Neuronal stem cell (in vitro differentiated cells): ENCODE data around the gene AMZ2.
"Not testable (repeated sequence)": the region's sequence is repeated elsewhere in the genome, so short reads cannot be mapped to it uniquely, and the experiment has no call there.

Experiments
- DNase-seq: peaks from one replicate; pipeline ENCODE4 v3.0.0-alpha.2; 2013; ENCODE audit warnings: low spot score
- H2AFZ ChIP-seq: one replicate; pipeline ENCODE4 v1.6.1; 2013; ENCODE audit warnings: mild to moderate bottlenecking, low read length, inconsistent platforms
- H2AK5ac ChIP-seq: 2 replicates; pipeline ENCODE4 v1.6.1; 2013; ENCODE audit warnings: low read depth, mild to moderate bottlenecking, inconsistent platforms, low read length, moderate library complexity, mixed read lengths
- H2BK120ac ChIP-seq: 2 replicates; pipeline ENCODE4 v1.6.1; 2013; ENCODE audit warnings: low read depth, mild to moderate bottlenecking, inconsistent platforms, low read length, moderate library complexity, mixed read lengths
- H2BK12ac ChIP-seq: one replicate; pipeline ENCODE4 v1.6.1; 2013; ENCODE audit warnings: low read length, inconsistent platforms
- H2BK15ac ChIP-seq: 2 replicates; pipeline ENCODE4 v1.6.1; 2013; ENCODE audit warnings: mild to moderate bottlenecking, low read length, inconsistent platforms, mixed read lengths
- H2BK5ac ChIP-seq: one replicate; pipeline ENCODE4 v1.6.1; 2013; ENCODE audit warnings: inconsistent platforms, mild to moderate bottlenecking, low read length, moderate library complexity
- H3K14ac ChIP-seq: one replicate; pipeline ENCODE4 v1.6.1; 2013; ENCODE audit warnings: low read length, inconsistent platforms
- H3K18ac ChIP-seq: 2 replicates; pipeline ENCODE4 v1.6.1; 2013; ENCODE audit warnings: low read length, inconsistent platforms
- H3K23ac ChIP-seq: 2 replicates; pipeline ENCODE4 v1.6.1; 2013; ENCODE audit warnings: low read depth, mild to moderate bottlenecking, mixed read lengths, low read length, inconsistent platforms; ENCODE audit not compliant: poor library complexity
- H3K27ac ChIP-seq: replicated peaks from 3 replicates; pipeline ENCODE4 v1.5.1; 2013; ENCODE audit warnings: low read length, inconsistent platforms
- H3K27me3 ChIP-seq, 3 experiments: 2 replicates each; pipeline ENCODE4 v1.6.1; 2013; ENCODE audit warnings: low read length in 3 of 3, mild to moderate bottlenecking in 2 of 3, inconsistent platforms in 1 of 3, low read depth in 1 of 3, mixed read lengths in 1 of 3, moderate library complexity in 1 of 3; ENCODE audit not compliant: control insufficient read depth in 3 of 3, insufficient read depth in 3 of 3
- H3K36me3 ChIP-seq, 2 donors: replicated peaks in 1 of 2; 2 replicates each; pipeline ENCODE4 v1.6.1; 2013; ENCODE audit warnings: low read length in 2 of 2; ENCODE audit not compliant: control insufficient read depth in 2 of 2, insufficient read depth in 2 of 2
- H3K4ac ChIP-seq: 2 replicates; pipeline ENCODE4 v1.6.1; 2013; ENCODE audit warnings: inconsistent platforms, mild to moderate bottlenecking, low read length, moderate library complexity
- H3K4me1 ChIP-seq, 2 donors: 1 replicate in 1 of 2; 2 replicates in 1 of 2; pipeline ENCODE4 v1.6.1; 2013; ENCODE audit warnings: low read length in 2 of 2, low read depth in 1 of 2; ENCODE audit not compliant: control insufficient read depth in 2 of 2, insufficient read depth in 1 of 2
- H3K4me2 ChIP-seq: one replicate; pipeline ENCODE4 v1.6.1; 2013; ENCODE audit warnings: mild to moderate bottlenecking, low read length, inconsistent platforms; ENCODE audit not compliant: insufficient read depth, poor library complexity, severe bottlenecking
- H3K4me3 ChIP-seq, 2 donors: 2 replicates each; pipeline ENCODE4 v1.5.1; 2013; ENCODE audit warnings: low read length in 2 of 2, mild to moderate bottlenecking in 2 of 2, inconsistent platforms in 1 of 2, moderate library complexity in 1 of 2
- H3K79me1 ChIP-seq: one replicate; pipeline ENCODE4 v1.6.1; 2013; ENCODE audit warnings: low read depth, mild to moderate bottlenecking, inconsistent platforms, low read length, moderate library complexity
- H3K9ac ChIP-seq: one replicate; pipeline ENCODE4 v1.6.1; 2013; ENCODE audit warnings: mild to moderate bottlenecking, low read depth, low read length, inconsistent platforms; ENCODE audit not compliant: poor library complexity
- H3K9me3 ChIP-seq, 2 donors: replicated peaks in 1 of 2; 2 replicates each; pipeline versions ENCODE3 to v1.6.1; 2013; ENCODE audit warnings: low read length in 2 of 2, mild to moderate bottlenecking in 2 of 2, inconsistent platforms in 1 of 2, low read depth in 1 of 2, mixed read lengths in 1 of 2, moderate library complexity in 1 of 2; ENCODE audit not compliant: control insufficient read depth in 2 of 2, insufficient read depth in 1 of 2
- H4K8ac ChIP-seq: one replicate; pipeline ENCODE4 v1.6.1; 2013; ENCODE audit warnings: low read depth, mild to moderate bottlenecking, inconsistent platforms, low read length, moderate library complexity
- H4K91ac ChIP-seq: one replicate; pipeline ENCODE4 v1.6.1; 2013; ENCODE audit warnings: low read length, low read depth, mild to moderate bottlenecking, inconsistent platforms; ENCODE audit not compliant: poor library complexity
- WGBS, 2 donors: extraction: QIAGEN DNeasy Blood & Tissue Kit; methylation state at CpG; one replicate each; pipeline ENCODE4 v1.1.7; 2013; ENCODE audit warnings: missing lambda C conversion rate in 2 of 2, mixed read lengths in 1 of 2; ENCODE audit not compliant: insufficient read length in 2 of 2, insufficient replicate concordance in 1 of 2; ENCODE audit errors: extremely low coverage in 2 of 2; 5-methylcytosine and 5-hydroxymethylcytosine counted together

The AMZ2 gene

GRCh38 chr17:68237369-68238163 is 10.3 kb upstream of the AMZ2 start:
- H2BK120ac ChIP-seq, H2AK5ac ChIP-seq, H3K4me3 ChIP-seq, DNase-seq, H3K18ac ChIP-seq, H3K23ac ChIP-seq, H3K4ac ChIP-seq, H3K9ac ChIP-seq, H4K91ac ChIP-seq, H3K4me2 ChIP-seq, H3K27ac ChIP-seq, H2BK15ac ChIP-seq, H3K36me3 ChIP-seq, H3K14ac ChIP-seq, H3K79me1 ChIP-seq, H3K27me3 ChIP-seq, H2BK12ac ChIP-seq, H3K4me1 ChIP-seq, H3K9me3 ChIP-seq, H2BK5ac ChIP-seq, H4K8ac ChIP-seq, H2AFZ ChIP-seq: not testable (repeated sequence)
- no CpG with 5 or more reads among the region's 16 CpGs for WGBS, 2 donors

- no peak overlapping the region for H3K14ac ChIP-seq
- H3K4me3 ChIP-seq: no peak overlapping the region
- H3K27me3 ChIP-seq: no peaks in the 10 kb centered on the region
- H3K9ac ChIP-seq: no peak overlapping the region
- H3K18ac ChIP-seq: no peak overlapping the region
- H2AK5ac ChIP-seq: no peak overlapping the region
- no peak overlapping the region for H4K8ac ChIP-seq
- DNase-seq: no peak
- no peaks in the 10 kb centered on the region for H3K9me3 ChIP-seq
- no peak overlapping the region for H2BK120ac ChIP-seq
- no peak overlapping the region for H2BK5ac ChIP-seq
- H3K36me3 ChIP-seq: no peaks in the 10 kb centered on the region
- H3K4me2 ChIP-seq: no peak overlapping the region
- H3K4ac ChIP-seq: no peak overlapping the region
- H2BK15ac ChIP-seq: no peak overlapping the region
- H4K91ac ChIP-seq: no peak overlapping the region
- H2BK12ac ChIP-seq: no peak overlapping the region
- no peak overlapping the region for H3K27ac ChIP-seq
- no CpG with 5 or more reads among the region's 3 CpGs for WGBS, 2 donors
- H2AFZ ChIP-seq: no peak overlapping the region
- peaks cover 0 to 6% of the 10 kb centered on the region in 2 donors for H3K4me1 ChIP-seq
- H3K23ac ChIP-seq: no peak overlapping the region
- no peaks in the 10 kb centered on the region for H3K79me1 ChIP-seq
Observed at GRCh38 chr17:68238164-68238870, 9.5 kb upstream of the AMZ2 start.

GRCh38 chr17:68238871-68239253 is 9.0 kb upstream of the AMZ2 start:
- Histone ChIP-seq H3K36me3 (no peaks in the 10 kb centered on the region), H3K4me3 (no peak overlapping the region), H2AFZ (no peak overlapping the region), H2BK12ac (no peak overlapping the region), H2BK15ac (no peak overlapping the region), H4K91ac (no peak overlapping the region), H3K23ac (no peak overlapping the region), H2BK5ac (no peak overlapping the region), H3K4ac (no peak overlapping the region), H2BK120ac (no peak overlapping the region), H2AK5ac (no peak overlapping the region), H3K27ac (no peak overlapping the region), H3K9ac (no peak overlapping the region), H4K8ac (no peak overlapping the region), H3K79me1 (no peaks in the 10 kb centered on the region), H3K4me1 (peaks cover 0 to 6% of the 10 kb centered on the region in 2 donors), H3K27me3 (no peaks in the 10 kb centered on the region), H3K14ac (no peak overlapping the region), H3K9me3 (no peaks in the 10 kb centered on the region), H3K18ac (no peak overlapping the region), H3K4me2 (no peak overlapping the region)
- WGBS, 2 donors: no CpG with 5 or more reads among the region's 3 CpGs
- DNase-seq: no peak

DNA sequence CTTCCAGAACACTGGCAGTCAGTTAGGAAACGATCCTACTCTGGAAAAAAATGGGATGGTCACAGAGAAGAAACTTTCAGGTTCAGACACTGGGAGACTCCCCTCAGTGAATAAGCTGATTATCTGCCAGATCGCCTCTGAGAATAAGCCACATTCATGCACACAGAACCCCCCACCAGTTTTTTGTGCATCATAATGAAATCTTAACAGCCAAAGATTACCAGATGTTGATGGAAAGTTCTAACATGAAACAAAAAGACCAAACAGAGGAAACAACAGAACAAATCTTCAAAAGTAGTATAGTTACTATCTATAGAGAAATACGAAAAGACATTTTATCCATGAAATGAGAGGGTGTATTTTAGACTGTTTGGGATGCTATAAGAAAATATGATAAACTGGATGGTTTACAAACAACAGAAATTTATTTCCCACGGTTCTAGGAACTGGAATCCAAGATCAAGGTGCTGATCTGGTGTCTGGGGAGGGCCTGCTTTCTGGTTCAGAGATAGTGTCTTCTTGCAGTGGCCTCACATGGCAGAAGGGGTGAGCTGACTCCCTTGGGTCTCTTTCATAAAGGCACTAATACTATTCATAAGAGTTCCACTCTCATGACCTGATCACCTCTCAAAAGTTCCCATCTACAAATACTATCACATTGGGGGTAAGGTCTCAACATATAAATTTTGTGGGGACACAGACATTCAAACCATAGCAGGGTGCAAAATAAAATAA is 8.0 kb upstream of the AMZ2 start:
- no CpG with 5 or more reads among the region's 4 CpGs for WGBS, 2 donors
- Histone ChIP-seq H3K18ac (no peak overlapping the region), H2AFZ (no peak overlapping the region), H3K4me1 (peaks cover 0 to 6% of the 10 kb centered on the region in 2 donors), H2BK12ac (no peak overlapping the region), H3K14ac (no peak overlapping the region), H3K27ac (no peak overlapping the region), H3K23ac (no peak overlapping the region), H2BK120ac (no peak overlapping the region), H2BK5ac (no peak overlapping the region), H3K4me2 (no peak overlapping the region), H3K9ac (no peak overlapping the region), H3K36me3 (no peaks in the 10 kb centered on the region), H3K27me3 (no peaks in the 10 kb centered on the region), H4K8ac (no peak overlapping the region), H4K91ac (no peak overlapping the region), H2BK15ac (no peak overlapping the region), H3K4ac (no peak overlapping the region), H3K4me3 (no peak overlapping the region), H3K9me3 (no peaks in the 10 kb centered on the region), H2AK5ac (no peak overlapping the region), H3K79me1 (no peaks in the 10 kb centered on the region)
- no peak for DNase-seq
